ENCODE measurements around the gene NKD2. TPM values are rescaled to one million over a fixed set of nuclear protein-coding genes. Genes with fewer than 3 reads are reported as not detected.
"Not testable (repeated sequence)": the region's sequence is repeated elsewhere in the genome, so short reads cannot be mapped to it uniquely, and the experiment has no call there.

Gene NKD2
- total RNA-seq, 1 donor from 2014 or later, result 3.3 TPM

DNA sequence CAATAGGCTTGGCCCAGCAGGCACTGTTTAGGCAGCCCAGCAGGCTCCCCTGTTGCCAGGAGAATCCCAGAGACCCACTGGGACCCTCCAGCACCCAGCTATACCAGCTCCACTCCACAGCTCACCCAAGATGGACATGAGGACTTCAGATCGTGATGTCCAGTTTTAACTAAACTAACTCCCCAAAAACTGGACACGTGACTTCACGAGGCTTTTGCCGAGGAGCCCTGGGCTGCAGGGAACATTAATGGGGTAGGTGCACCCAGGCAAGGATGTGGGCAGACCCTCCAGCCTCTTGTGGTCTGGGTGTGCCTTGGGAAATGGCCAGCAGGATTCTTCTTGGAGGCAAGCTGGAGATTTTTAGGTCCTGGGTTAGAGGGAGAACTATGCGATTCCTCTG, 8.9 kb upstream of the NKD2 start:
- Mint-ChIP-seq H3K4me3 (no peak overlapping the region), H3K36me3 (ENCODE audit: low read depth) (no peaks in the 10 kb centered on the region), H3K4me1 (peaks cover 21% of the 10 kb centered on the region), H3K27ac (no peak overlapping the region), H3K27me3 (peaks cover 17% of the 10 kb centered on the region), H3K9me3 (no peaks in the 10 kb centered on the region)
- intact Hi-C loops (cut with micrococcal nuclease), result no loop called here
- DNase-seq, result no peak

DNA sequence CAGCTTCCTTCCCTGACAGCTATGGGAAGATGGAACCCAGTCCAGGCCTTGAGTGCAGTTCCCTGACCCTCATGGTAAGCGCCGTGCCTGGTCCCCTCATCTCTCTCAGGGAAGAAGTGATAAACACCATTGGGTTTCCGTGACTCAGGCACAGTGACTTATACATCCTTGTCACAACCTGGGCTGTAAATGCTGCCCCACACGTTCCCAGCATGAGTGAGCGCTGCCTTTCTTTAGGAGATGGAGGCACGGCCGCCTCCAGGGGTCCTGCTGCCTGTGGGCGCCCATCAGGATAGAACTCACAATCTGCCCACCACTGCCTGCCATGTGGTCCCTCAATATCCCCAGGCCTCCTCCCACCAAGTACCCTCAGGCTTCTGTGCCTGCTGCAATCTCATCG, 8.3 kb upstream of the NKD2 start:
- Mint-ChIP-seq H3K4me1 (peaks cover 21% of the 10 kb centered on the region), H3K36me3 (ENCODE audit: low read depth) (no peaks in the 10 kb centered on the region), H3K27ac (no peak overlapping the region), H3K27me3 (peaks cover 17% of the 10 kb centered on the region), H3K4me3 (no peak overlapping the region), H3K9me3 (no peaks in the 10 kb centered on the region)
- intact Hi-C loops (cut with micrococcal nuclease), result no loop called here
- no peak for DNase-seq

DNA sequence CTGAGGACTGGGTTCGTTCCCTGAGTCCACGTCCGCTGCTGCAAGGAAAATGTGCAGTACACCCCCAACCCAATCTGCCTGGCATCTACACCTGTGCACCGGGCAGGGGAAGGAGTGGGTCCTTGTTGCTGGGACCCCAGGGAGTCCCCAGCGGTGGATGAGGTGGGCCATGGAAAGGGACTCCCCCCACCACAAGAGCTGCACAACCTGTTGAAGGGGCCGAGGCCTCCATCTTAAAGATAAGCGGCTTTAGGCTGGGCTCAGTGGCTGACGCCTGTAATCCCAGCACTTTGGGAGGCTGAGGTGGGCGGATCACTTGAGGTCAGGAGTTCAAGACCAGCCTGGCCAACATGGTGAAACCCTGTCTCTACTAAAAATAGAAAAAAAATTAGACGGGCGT, 7.8 kb upstream of the NKD2 start:
- peaks cover 22% of the 10 kb centered on the region for H3K4me1 Mint-ChIP-seq
- H3K4me3 Mint-ChIP-seq; intact Hi-C loops (cut with micrococcal nuclease): not testable (repeated sequence)

DNA sequence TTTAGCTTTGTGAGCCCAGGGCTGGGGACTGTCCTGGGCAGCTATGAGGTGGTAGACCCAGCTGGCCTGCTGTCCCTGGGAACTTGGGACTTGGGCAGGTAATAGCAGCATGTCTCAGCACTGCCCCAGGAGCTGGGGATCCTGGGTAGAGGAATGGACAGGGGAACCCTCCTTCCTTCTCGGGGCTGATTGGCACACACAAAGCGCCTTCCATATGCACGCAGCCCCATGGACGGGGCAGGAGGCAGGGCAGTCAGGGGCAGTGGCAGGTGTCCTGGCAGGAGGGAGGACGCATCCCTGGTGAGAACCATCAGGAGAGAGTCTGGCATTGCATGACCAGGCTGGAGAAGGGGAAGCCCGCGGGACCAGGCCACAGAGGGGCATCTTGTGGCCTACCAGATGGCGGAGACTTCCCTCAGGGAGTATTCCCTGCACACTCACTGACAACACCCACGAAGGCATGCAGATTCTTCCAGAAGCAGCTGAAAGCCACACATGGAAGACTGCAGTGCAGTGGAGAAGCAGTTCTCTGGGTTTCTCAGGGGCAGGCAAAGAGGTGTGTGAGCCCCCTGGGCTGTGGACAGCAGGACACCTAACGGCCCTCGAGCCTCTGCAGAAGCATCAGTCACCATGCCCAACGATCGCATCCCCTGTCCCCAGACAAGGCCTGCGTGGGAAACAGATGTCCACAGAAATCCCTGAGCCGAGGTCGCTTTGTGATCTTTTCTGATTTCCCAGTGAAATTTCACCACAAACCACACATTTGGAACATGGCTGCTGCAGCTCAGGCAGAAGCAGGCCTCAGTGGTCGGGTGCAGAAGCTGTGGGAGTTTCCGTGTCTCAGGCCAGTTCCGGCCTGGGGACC, 7.0 kb upstream of the NKD2 start:
- intact Hi-C loops (cut with micrococcal nuclease), result no loop called here
- H3K9me3 Mint-ChIP-seq, result no peaks in the 10 kb centered on the region

More for the DNA sequence above, 7.8 kb upstream of the NKD2 start:
- H3K36me3 Mint-ChIP-seq (ENCODE audit: low read depth); H3K9me3 Mint-ChIP-seq; H3K27ac Mint-ChIP-seq: not testable (repeated sequence)
- DNase-seq, result peak; percentile 49
- H3K27me3 Mint-ChIP-seq, result peaks cover 19% of the 10 kb centered on the region

DNA sequence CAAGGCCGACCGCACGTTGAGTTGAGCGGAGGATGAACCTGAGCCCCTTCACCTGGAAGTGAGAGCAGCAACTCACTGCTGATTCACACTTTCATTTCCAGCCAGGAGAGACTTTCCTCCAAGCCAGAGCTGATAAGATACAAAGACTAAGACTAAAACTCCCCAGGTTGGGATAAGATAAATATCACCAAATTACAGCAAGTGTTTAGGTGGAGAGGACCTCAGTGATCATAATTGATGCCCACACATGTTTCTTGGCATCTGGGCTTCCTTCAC, 6.4 kb upstream of the NKD2 start:
- Mint-ChIP-seq H3K27me3 (peaks cover 30% of the 10 kb centered on the region), H3K4me3 (no peak overlapping the region), H3K36me3 (ENCODE audit: low read depth) (no peaks in the 10 kb centered on the region), H3K9me3 (no peaks in the 10 kb centered on the region), H3K27ac (no peak overlapping the region), H3K4me1 (peaks cover 11% of the 10 kb centered on the region)
- no peak for DNase-seq
- intact Hi-C loops (cut with micrococcal nuclease), result no loop called here

More for the DNA sequence above, 7.0 kb upstream of the NKD2 start:
- no peaks in the 10 kb centered on the region for H3K36me3 Mint-ChIP-seq (ENCODE audit: low read depth)
- peak; percentile 52 for DNase-seq
- peaks cover 26% of the 10 kb centered on the region for H3K27me3 Mint-ChIP-seq
- no peak overlapping the region for H3K4me3 Mint-ChIP-seq
- peaks cover 16% of the 10 kb centered on the region for H3K4me1 Mint-ChIP-seq
- no peak overlapping the region for H3K27ac Mint-ChIP-seq

DNA sequence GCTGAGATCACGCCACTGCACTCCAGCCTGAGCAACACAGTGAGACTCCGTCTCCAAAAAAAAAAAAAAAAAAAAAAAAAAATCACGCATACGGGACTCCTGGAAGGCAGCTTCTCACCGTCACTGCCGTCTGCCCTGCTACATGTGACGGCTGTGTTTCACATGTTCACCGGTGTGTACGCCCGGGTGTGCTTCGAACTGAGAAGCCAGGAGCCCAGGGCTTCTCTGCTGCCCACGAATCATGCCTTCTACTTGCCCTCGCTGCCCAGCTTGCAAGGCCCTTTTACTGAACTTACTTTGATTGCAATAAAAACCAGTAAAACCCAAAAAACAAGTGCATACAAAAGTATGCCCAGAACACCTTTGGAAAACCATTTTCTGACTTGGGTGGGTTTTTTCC, 5.8 kb upstream of the NKD2 start:
- Mint-ChIP-seq H3K4me1 (peaks cover 8% of the 10 kb centered on the region), H3K27me3 (peaks cover 35% of the 10 kb centered on the region), H3K4me3 (no peak overlapping the region), H3K36me3 (ENCODE audit: low read depth) (no peaks in the 10 kb centered on the region), H3K9me3 (no peaks in the 10 kb centered on the region), H3K27ac (no peak overlapping the region)
- peak; percentile 51 for DNase-seq
- intact Hi-C loops (cut with micrococcal nuclease), result no loop called here

DNA sequence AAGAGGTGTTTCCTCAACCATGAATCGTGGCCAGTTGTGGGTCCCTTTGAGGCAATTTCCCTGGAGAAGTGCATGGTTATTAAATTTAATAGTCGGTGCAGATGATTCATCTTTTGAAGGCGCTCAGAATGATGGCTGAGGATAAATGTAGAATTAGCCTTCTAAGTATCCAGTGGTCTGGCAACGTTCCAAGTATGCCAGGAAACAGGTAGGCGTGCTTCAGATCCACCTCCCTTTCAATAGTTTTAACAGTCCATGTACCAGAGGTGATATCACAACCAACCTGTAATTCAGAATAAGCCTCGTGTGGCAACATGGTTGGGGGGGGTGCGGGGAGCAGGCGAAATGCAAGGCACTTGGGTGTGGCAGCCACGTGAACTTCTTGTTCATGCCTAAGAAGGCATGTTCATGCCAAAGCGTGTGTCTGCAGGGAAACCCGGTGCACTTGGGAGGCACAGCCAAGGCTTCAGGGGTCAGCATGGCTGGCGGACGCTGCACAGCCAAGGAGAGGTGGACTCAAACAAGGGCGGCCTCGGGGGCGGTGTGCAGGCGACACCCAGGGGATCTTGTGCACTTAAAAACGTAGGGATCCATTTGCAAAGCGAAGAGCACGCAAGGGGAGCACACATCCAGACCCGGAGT, 5.2 kb upstream of the NKD2 start:
- intact Hi-C loops (cut with micrococcal nuclease), result no loop called here
- Mint-ChIP-seq H3K9me3 (no peaks in the 10 kb centered on the region), H3K36me3 (ENCODE audit: low read depth) (no peaks in the 10 kb centered on the region), H3K27ac (no peak overlapping the region), H3K4me1 (peaks cover 9% of the 10 kb centered on the region), H3K4me3 (peak overlapping the region; percentile 14), H3K27me3 (peaks cover 38% of the 10 kb centered on the region)
- peak; percentile 60 for DNase-seq

DNA sequence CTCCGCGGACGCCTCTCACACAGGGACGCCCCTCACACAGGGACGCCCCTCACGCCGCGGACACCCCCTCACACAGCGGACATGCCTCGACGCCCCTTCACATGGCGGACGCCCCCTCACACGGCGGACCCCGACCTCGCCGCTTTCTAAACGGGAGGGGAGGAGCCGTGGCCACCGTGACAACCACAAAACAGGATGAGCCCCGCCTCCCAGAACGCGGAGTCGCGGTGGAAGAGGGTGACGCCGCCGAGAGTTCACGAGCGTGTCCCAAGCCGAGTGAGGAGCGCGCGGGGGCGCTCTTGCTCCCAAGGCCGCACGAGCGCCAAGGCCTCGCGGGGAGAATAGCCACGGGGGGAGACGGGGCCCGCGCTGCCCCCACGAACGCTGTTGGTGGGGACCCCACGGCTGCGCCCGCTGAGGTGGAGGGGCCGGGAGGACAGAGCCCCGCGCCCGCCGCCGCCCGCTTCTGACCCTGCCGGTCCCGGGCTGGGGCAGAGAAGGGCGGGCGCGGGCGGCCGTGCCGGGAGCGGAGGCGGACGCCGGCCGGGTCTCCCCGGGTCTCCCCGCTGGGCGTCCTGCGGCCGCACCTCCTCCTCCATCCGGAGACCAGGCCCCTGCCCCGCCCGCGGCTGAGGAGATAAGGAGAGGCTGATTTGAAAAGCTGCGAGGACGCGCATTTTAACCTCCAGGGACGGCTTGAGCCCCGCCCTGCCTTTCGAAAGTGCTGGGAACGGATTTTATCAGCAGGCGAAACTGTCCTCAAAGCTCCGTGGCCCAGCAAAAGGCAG, 3.9 kb upstream of the NKD2 start:
- Mint-ChIP-seq H3K9me3 (no peaks in the 10 kb centered on the region), H3K27ac (no peak overlapping the region), H3K36me3 (ENCODE audit: low read depth) (no peaks in the 10 kb centered on the region), H3K4me1 (peaks cover 9% of the 10 kb centered on the region), H3K4me3 (peak overlapping the region; percentile 74), H3K27me3 (peaks cover 40% of the 10 kb centered on the region)
- peak; percentile 86 for DNase-seq
- intact Hi-C loops (cut with micrococcal nuclease), result loop anchor here (5.0 kb wide), 2 partner anchors 42 to 103 kb away; no protein-coding TSS in a partner anchor

DNA sequence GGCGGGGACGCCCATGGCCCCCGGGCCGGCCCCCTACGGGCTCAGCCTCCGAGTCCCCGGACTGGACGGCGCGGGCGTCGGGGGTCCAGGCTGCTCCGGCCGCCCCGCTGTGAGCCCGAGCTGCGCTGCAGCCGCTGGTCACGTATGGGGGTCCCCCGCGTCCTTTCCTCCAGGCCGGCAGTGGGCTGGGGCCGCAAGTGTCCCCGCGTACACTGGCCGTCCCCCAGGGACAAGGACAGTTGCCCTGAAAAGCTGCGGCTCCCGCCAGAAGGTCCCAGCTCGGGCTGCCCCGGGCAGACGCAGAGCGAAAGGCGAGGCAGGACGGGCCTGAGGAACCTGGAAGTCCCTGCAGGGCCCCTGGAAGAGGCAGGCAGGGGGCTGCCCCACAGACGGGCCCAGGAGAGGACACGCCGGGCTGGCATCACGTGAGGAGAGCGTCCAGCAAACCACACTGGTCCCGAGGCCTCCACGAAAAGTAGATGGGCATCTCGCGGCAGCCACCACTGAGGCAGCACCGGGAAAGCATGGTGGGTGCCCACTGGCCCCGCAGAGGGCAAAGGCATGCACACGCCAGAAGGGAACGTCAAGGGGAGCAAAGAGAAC, 3.3 kb upstream of the NKD2 start:
- peaks cover 9% of the 10 kb centered on the region for H3K4me1 Mint-ChIP-seq
- intact Hi-C loops (cut with micrococcal nuclease), result loop anchor here (5.0 kb wide), 2 partner anchors 43 to 102 kb away; no protein-coding TSS in a partner anchor
- no peaks in the 10 kb centered on the region for H3K36me3 Mint-ChIP-seq (ENCODE audit: low read depth)
- H3K4me3 Mint-ChIP-seq, result no peak overlapping the region
- peaks cover 44% of the 10 kb centered on the region for H3K27me3 Mint-ChIP-seq
- DNase-seq, result peak; percentile 51
- no peaks in the 10 kb centered on the region for H3K9me3 Mint-ChIP-seq
- H3K27ac Mint-ChIP-seq, result no peak overlapping the region

DNA sequence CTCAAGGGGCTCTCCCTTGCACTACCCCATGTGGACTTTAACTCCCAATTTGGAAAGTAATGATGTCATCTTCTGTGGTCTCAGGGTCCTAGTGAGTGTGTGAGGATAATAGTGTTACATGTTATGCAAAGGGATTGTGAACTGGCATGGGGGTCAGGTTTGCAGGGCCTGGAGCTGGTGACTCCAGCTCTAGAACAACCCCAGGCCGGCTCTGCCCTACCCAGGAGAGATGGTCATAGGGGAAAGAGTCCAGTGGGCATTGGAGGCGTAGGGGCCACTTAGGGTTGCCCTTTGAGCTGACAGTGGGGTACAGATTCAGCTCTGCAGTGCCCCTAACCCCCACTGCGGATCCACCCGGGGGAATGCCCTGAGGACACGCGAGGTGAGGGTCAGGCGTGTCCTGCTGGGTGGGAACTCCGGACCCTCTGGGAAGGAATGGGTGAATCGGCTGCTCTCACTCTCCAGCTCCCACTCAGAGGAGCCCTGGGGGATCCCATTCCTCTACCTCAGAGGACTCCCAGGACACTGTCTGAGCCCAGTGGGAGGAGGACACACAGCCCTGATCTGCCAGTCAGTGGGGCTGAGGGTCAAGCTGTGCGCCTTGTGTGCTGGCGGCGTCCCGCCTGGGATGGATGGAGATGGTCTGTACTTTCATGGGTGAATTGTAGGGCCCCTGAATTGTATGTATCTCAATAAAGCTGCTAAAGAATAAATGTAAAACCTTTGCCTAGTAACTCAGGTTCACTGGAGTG, 2.5 kb upstream of the NKD2 start:
- no peaks in the 10 kb centered on the region for H3K36me3 Mint-ChIP-seq (ENCODE audit: low read depth)
- peak; percentile 56 for DNase-seq
- no peak overlapping the region for H3K27ac Mint-ChIP-seq
- no peaks in the 10 kb centered on the region for H3K9me3 Mint-ChIP-seq
- intact Hi-C loops (cut with micrococcal nuclease), result loop anchor here (5.0 kb wide), 2 partner anchors 44 to 101 kb away; no protein-coding TSS in a partner anchor
- H3K4me1 Mint-ChIP-seq, result peaks cover 10% of the 10 kb centered on the region
- peak overlapping the region; percentile 35 for H3K4me3 Mint-ChIP-seq
- peaks cover 46% of the 10 kb centered on the region for H3K27me3 Mint-ChIP-seq

DNA sequence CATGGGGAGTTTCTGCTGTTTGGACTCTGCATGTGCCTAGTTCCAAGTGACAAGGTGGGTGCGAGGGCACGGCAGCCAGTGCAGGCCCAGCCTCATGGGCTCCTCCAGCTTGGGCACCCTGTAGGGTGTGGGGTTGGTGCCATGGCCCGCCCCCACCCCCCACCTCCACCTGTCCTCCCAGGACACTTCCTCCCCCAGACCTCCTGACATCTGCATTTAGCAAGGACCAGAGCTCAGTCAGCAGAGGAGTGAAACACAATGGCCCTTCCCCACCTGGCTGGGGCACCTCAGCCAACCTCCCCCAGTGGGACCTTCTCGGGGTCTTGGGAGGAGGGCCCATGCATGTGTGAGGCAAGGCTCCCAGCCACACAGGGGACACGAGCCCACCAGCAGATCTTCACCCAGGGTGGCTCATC, 1.9 kb upstream of the NKD2 start:
- H3K9me3 Mint-ChIP-seq, result no peaks in the 10 kb centered on the region
- peak; percentile 56 for DNase-seq
- intact Hi-C loops (cut with micrococcal nuclease), result loop anchor here (5.0 kb wide), 2 partner anchors 44 to 101 kb away; no protein-coding TSS in a partner anchor
- no peaks in the 10 kb centered on the region for H3K36me3 Mint-ChIP-seq (ENCODE audit: low read depth)
- H3K27me3 Mint-ChIP-seq, result peaks cover 51% of the 10 kb centered on the region
- H3K4me1 Mint-ChIP-seq, result peaks cover 11% of the 10 kb centered on the region
- no peak overlapping the region for H3K4me3 Mint-ChIP-seq
- H3K27ac Mint-ChIP-seq, result no peak overlapping the region

DNA sequence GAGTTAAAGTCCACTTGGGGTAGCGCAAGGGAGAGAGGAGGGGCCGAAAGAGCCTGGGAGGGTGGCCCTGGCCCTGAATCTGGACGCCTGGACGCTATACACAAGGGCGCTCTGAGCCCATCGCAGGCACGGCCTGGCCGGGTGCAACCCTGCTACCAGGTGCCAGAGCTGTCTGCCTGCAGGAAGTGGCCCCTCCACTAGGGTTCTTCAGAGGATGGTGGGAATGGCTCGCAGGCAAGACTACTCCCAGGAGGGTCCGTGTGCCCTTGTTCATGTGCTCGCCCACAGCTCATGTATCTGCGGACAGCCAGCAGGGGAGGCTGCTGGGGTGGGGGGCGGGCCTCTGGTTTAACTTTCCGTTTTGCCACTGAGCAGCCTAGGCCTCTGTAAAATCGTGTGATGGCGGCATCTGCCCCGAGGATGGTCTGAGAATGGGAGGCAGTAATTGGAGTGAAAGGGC, 1.4 kb upstream of the NKD2 start:
- intact Hi-C loops (cut with micrococcal nuclease), result loop anchor here (5.0 kb wide), 2 partner anchors 45 to 100 kb away; no protein-coding TSS in a partner anchor
- Mint-ChIP-seq H3K4me3 (peak overlapping the region; percentile 15), H3K4me1 (peaks cover 9% of the 10 kb centered on the region), H3K36me3 (ENCODE audit: low read depth) (no peaks in the 10 kb centered on the region), H3K9me3 (no peaks in the 10 kb centered on the region), H3K27ac (no peak overlapping the region), H3K27me3 (peaks cover 48% of the 10 kb centered on the region)
- peak; percentile 53 for DNase-seq
